ENCODE measurements around the gene S100A16. TPM values are rescaled to one million over a fixed set of nuclear protein-coding genes. Genes with fewer than 3 reads are reported as not detected.

Gene S100A16
- total RNA-seq, 2 experiments from 2014 or later = not detected

DNA sequence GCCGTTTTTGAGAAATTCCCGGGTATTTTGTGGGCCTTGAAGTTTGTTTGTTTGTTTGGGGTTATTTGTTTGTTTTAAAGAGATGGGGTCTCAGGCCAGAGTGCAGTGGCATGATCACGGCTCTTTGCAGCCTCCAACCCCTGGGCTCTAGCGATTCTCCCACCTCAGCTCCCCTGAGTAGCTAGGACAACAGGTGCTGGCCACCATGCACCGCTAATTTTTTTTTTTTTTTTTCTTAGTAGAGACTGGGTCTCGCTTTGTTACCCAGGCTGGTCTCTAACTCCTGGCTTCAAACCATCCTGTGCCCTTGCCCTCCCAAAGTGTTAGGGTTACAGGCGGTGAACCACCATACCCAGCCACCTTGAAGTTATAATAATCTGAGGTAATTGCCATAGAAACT, 22.9 kb upstream of the S100A16 start:
- Histone ChIP-seq H3K4me2 (ENCODE audit: low read length) (peak overlapping the region; percentile 61), H3K4me3 (ENCODE audit: low read depth, low read length, poor library complexity, severe bottlenecking) (peak overlapping the region; percentile 83), H3K4me1 (ENCODE audit: insufficient read depth, low read length, poor library complexity, severe bottlenecking) (peaks cover 16% of the 10 kb centered on the region), H2AFZ (ENCODE audit: low read length) (no peak overlapping the region), H3K9me2 (ENCODE audit: insufficient read depth, low read length) (no peaks in the 10 kb centered on the region), H3K79me2 (ENCODE audit: insufficient read depth, low read depth, low read length) (peaks cover 29% of the 10 kb centered on the region), H3K9me3 (ENCODE audit: low read length) (no peaks in the 10 kb centered on the region), H3K27ac (ENCODE audit: low read depth, low read length, poor library complexity, severe bottlenecking) (peak overlapping the region; percentile 97), H4K20me1 (ENCODE audit: insufficient read depth, low read length) (no peaks in the 10 kb centered on the region), H3K36me3 (ENCODE audit: insufficient read depth, low read length) (peaks cover 52% of the 10 kb centered on the region)
- CTCF ChIA-PET (ENCODE audit: unreplicated experiment) = no interaction called here
- BruUV-seq (replicated peaks) = no TSS peak
- POLR2A ChIA-PET = interaction anchor here (0.9 to 1.6 kb wide), 4 partner anchors 7 to 38 kb away, joined by 3 to 7 read pairs (median 4); no protein-coding TSS in a partner anchor
- TF ChIP-seq, protein P1, sequence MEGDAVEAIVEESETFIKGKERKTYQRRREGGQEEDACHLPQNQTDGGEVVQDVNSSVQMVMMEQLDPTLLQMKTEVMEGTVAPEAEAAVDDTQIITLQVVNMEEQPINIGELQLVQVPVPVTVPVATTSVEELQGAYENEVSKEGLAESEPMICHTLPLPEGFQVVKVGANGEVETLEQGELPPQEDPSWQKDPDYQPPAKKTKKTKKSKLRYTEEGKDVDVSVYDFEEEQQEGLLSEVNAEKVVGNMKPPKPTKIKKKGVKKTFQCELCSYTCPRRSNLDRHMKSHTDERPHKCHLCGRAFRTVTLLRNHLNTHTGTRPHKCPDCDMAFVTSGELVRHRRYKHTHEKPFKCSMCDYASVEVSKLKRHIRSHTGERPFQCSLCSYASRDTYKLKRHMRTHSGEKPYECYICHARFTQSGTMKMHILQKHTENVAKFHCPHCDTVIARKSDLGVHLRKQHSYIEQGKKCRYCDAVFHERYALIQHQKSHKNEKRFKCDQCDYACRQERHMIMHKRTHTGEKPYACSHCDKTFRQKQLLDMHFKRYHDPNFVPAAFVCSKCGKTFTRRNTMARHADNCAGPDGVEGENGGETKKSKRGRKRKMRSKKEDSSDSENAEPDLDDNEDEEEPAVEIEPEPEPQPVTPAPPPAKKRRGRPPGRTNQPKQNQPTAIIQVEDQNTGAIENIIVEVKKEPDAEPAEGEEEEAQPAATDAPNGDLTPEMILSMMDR (conservative IDR thresholded peaks at IDR 0.05; ENCODE audit: low read length) = no peak
- no peak for TF ChIP-seq EZH2phosphoT487 (IDR thresholded peaks at IDR 0.05; ENCODE audit: borderline replicate concordance, low read depth, low read length)
- peak; percentile 34 for DNase-seq (ENCODE audit: low spot score)
- intact Hi-C loops (cut with micrococcal nuclease; ENCODE audit: unreplicated experiment) = loop anchor here (2.0 kb wide), 3 partner anchors 23 to 37 kb away; partner anchors contain the start of genes ILF2 and SNAPIN

DNA sequence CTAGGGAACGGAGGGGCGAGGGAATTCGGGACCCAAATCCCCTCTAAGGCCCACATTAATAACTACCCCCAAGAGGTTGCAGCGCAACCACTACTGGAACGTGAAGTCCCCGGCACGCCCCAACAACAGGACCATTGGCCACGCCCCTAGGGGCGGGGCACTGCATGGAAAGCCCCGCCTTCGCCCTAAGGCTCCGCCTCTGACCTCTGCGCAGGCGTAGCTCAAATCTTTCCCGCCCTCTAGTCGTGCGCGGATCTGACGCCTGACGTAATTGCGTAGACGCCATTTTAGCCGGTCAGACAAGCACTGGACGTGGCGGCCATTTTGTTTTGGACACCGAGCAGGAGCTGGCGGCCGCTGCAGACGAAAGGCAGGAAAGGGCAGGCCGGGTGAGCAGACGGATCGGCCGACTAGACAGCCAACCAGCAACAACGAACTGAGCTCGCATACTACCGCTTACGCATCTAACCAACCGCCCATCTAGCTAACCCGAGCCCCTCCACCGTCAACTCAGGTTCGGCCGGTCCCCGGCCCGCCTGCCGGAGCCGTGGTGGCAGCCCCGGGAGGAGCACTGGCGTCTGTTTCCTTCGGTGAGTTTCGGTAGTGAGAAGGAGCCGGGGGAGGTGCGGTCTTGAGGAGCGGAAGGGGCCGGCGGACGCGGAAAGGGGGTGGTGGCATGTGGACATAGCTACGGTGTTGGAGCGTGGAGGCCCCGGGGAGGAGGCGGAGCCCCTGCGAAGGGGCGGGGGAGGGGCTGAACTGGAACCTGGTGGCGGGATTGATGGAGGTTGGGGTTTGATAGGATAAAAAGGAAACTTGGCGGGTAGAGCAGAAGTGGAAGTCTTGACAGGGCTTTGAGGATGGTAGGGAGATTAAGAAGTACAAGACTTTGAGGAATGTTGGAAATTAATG, 21.1 kb upstream of the S100A16 start, which contains the start of gene CHTOP:
Gene CHTOP (plus strand): TSS at position 313 of the 912 bp plus-strand sequence. CDS start 2,523 bp downstream, outside the sequence.
- H3K36me3 ChIP-seq (ENCODE audit: insufficient read depth, low read length) = peaks cover 34% of the 10 kb centered on the region
- POLR2A ChIA-PET = interaction anchor here (0.6 to 2.1 kb wide), 19 partner anchors 10 to 1781 kb away, joined by 3 to 8 read pairs (median 5); partner anchors contain the start of genes INTS3 and JTB
- H3K4me1 ChIP-seq (ENCODE audit: insufficient read depth, low read length, poor library complexity, severe bottlenecking) = peaks cover 16% of the 10 kb centered on the region
- no peak within 1 kb of the TSS; the same call in 1 of the 2 replicates for H2AFZ ChIP-seq (ENCODE audit: low read length)
- H3K9me2 ChIP-seq (ENCODE audit: insufficient read depth, low read length) = no peaks in the 10 kb centered on the region
- TF ChIP-seq, protein P1 (conservative IDR thresholded peaks at IDR 0.05; ENCODE audit: low read length) = no peak
- no peak for TF ChIP-seq EZH2phosphoT487 (IDR thresholded peaks at IDR 0.05; ENCODE audit: borderline replicate concordance, low read depth, low read length)
- intact Hi-C loops (cut with micrococcal nuclease; ENCODE audit: unreplicated experiment) = loop anchor here (2.0 kb wide), 3 partner anchors 25 to 37 kb away; partner anchors contain the start of genes ILF2 and SNAPIN
- CTCF ChIA-PET (ENCODE audit: unreplicated experiment) = interaction anchor here (0.6 to 1.4 kb wide), 5 partner anchors 25 to 1902 kb away, joined by 3 to 4 read pairs (median 3); no protein-coding TSS in a partner anchor
- no peaks in the 10 kb centered on the region for H4K20me1 ChIP-seq (ENCODE audit: insufficient read depth, low read length)
- peak within 1 kb of the TSS; percentile 97 for H3K27ac ChIP-seq (ENCODE audit: low read depth, low read length, poor library complexity, severe bottlenecking)
- H3K4me2 ChIP-seq (ENCODE audit: low read length) = peak within 1 kb of the TSS; percentile 61
- no peaks in the 10 kb centered on the region for H3K9me3 ChIP-seq (ENCODE audit: low read length)
- BruUV-seq (replicated peaks) = TSS peak; percentile 87
- H3K4me3 ChIP-seq (ENCODE audit: low read depth, low read length, poor library complexity, severe bottlenecking) = peak within 1 kb of the TSS; percentile 83
- peak; percentile 99 for DNase-seq (ENCODE audit: low spot score)
- peaks cover 29% of the 10 kb centered on the region for H3K79me2 ChIP-seq (ENCODE audit: insufficient read depth, low read depth, low read length)
